H1 (cell line): Measurements from ENCODE around the gene PRKCA.

Source experiments
- ATF3 ChIP-seq: IDR thresholded peaks from 2 replicates; pipeline ENCODE4 v1.6.1; 2011; ENCODE audit warnings: low read depth, mild to moderate bottlenecking, low read length; ENCODE audit not compliant: insufficient read depth
- BCL11A ChIP-seq, 2 experiments: IDR thresholded peaks; one replicate each; pipeline ENCODE4 v1.6.1; 2011; ENCODE audit warnings: low read depth in 2 of 2, low read length in 2 of 2, mild to moderate bottlenecking in 2 of 2
- CTCF ChIP-seq, 3 experiments: IDR thresholded peaks; 1 replicate in 2 of 3; 2 replicates in 1 of 3; pipeline versions ENCODE4 v1.5.1 to v1.6.1; 2011; ENCODE audit warnings: low read length in 3 of 3, mild to moderate bottlenecking in 3 of 3, inconsistent platforms in 2 of 3, low read depth in 1 of 3, moderate library complexity in 1 of 3; ENCODE audit not compliant: insufficient read depth in 1 of 3; ENCODE audit errors: control extremely low read depth in 1 of 3
- EZH2 ChIP-seq: fragments of 200-600 bp; sonication (generic); IDR thresholded peaks from 2 replicates; pipeline ENCODE4 v1.7.1; 2012; ENCODE audit warnings: low read depth, mild to moderate bottlenecking, moderate library complexity, low read length, inconsistent platforms; ENCODE audit not compliant: severe bottlenecking
- GABPA ChIP-seq: IDR thresholded peaks from 2 replicates; pipeline ENCODE4 v1.6.1; 2011; ENCODE audit warnings: mild to moderate bottlenecking, low read length, moderate library complexity, borderline replicate concordance; ENCODE audit not compliant: insufficient read depth
- MAX ChIP-seq: IDR thresholded peaks from 2 replicates; pipeline ENCODE4 v1.6.1; 2012; ENCODE audit warnings: inconsistent platforms
- POLR2A ChIP-seq, 2 experiments: IDR thresholded peaks; 1 replicate in 1 of 2; 2 replicates in 1 of 2; pipeline ENCODE4 v1.6.1; 2011; ENCODE audit warnings: low read depth in 2 of 2, low read length in 2 of 2, mild to moderate bottlenecking in 2 of 2; ENCODE audit errors: control extremely low read depth in 1 of 2
- RAD21 ChIP-seq, 2 experiments: IDR thresholded peaks in 1 of 2; conservative IDR thresholded peaks in 1 of 2; 2 replicates each; pipeline ENCODE4 v1.6.1; 2011; ENCODE audit warnings: low read depth in 2 of 2, low read length in 2 of 2, improper control_type of control experiment in 1 of 2, inconsistent platforms in 1 of 2, mild to moderate bottlenecking in 1 of 2, moderate library complexity in 1 of 2
- RNF2 ChIP-seq: fragments of 200-900, 300-1000 bp; sonication (generic); IDR thresholded peaks from 2 replicates; pipeline ENCODE4 v1.7.1; 2016; ENCODE audit warnings: borderline replicate concordance, low read depth, mild to moderate bottlenecking, antibody characterized with exemption, low read length; ENCODE audit not compliant: poor library complexity, severe bottlenecking; ENCODE audit errors: missing control alignments
- SP2 ChIP-seq: IDR thresholded peaks from 2 replicates; pipeline ENCODE4 v1.6.1; 2012; ENCODE audit warnings: mild to moderate bottlenecking, low read length, inconsistent platforms
- TAF1 ChIP-seq: IDR thresholded peaks from 2 replicates; pipeline ENCODE4 v1.6.1; 2011; ENCODE audit warnings: mild to moderate bottlenecking, low read depth, low read length

- TF ChIP-seq EZH2 (no peak), MAX (no peak), POLR2A (IDR thresholded peaks at IDR 0.05; ENCODE audit: control extremely low read depth in 1 of 2, low read depth in 2 of 2, low read length in 2 of 2) (no peak), CTCF (IDR thresholded peaks at IDR 0.05; ENCODE audit: control extremely low read depth in 1 of 3, insufficient read depth in 1 of 3, low read depth in 1 of 3, low read length in 3 of 3) (no peak), TAF1 (no peak), SP2 (no peak), GABPA (no peak), RAD21 (IDR thresholded peaks at IDR 0.05 in 1 of 2, conservative IDR thresholded peaks at IDR 0.05 in 1 of 2; ENCODE audit: low read depth in 2 of 2, low read length in 2 of 2) (no peak), ATF3 (no peak), RNF2 (no peak), BCL11A (IDR thresholded peaks at IDR 0.05; ENCODE audit: low read depth in 2 of 2, low read length in 2 of 2) (no peak)
Observed at GRCh38 chr17:66483906-66484305, 181.5 kb downstream of the PRKCA start.
